Upper lobe of left lung (tissue), 4 donors: ENCODE data around the gene CNTROB.

ENCODE experiments used
- CTCF ChIP-seq, 6 experiments: fragments of 450-650 bp in 4 of 6; fragments of 200-600 bp in 2 of 6; sonication (generic) in 2 of 6; IDR thresholded peaks; one replicate each; pipeline ENCODE4 v1.5.1; 2016 to 2019; ENCODE audit warnings: antibody characterized with exemption in 6 of 6
- POLR2A ChIP-seq, 4 donors: fragments of 450-650 bp; IDR thresholded peaks; one replicate each; pipeline ENCODE4 v1.5.1; 2016 to 2017; ENCODE audit warnings: antibody characterized with exemption in 4 of 4, mild to moderate bottlenecking in 2 of 4
- POLR2AphosphoS5 ChIP-seq, 2 donors: sonication (generic); formaldehyde crosslinking; IDR thresholded peaks; one replicate each; pipeline ENCODE4 v1.5.1; 2017; ENCODE audit warnings: antibody characterized with exemption in 2 of 2

GRCh38 chr17:7935859-7936258 is 3.9 kb downstream of the CNTROB start:
- no peak for TF ChIP-seq CTCF (IDR thresholded peaks at IDR 0.05)
- no peak for TF ChIP-seq POLR2AphosphoS5 (IDR thresholded peaks at IDR 0.05)
- no peak for TF ChIP-seq POLR2A (IDR thresholded peaks at IDR 0.05)
